Liver (tissue), 9 donors: ENCODE measurements around the gene CORO2A. TPM values are rescaled to one million over a fixed set of nuclear protein-coding genes. Genes with fewer than 3 reads are reported as not detected.

Experiments
- DNase-seq: peaks from one replicate; pipeline ENCODE4 v3.0.0-alpha.2; 2017; ENCODE audit warnings: low spot score
- H3K27ac ChIP-seq, 2 donors: one replicate each; pipeline ENCODE4 v1.7.0; 2013; ENCODE audit warnings: inconsistent platforms in 2 of 2, low read length in 2 of 2, control low read depth in 1 of 2, low read depth in 1 of 2, mild to moderate bottlenecking in 1 of 2
- H3K27me3 ChIP-seq, 4 donors: one replicate each; pipeline versions ENCODE4 v1.6.1 to v1.7.0; 2013; ENCODE audit warnings: low read length in 3 of 4, inconsistent platforms in 1 of 4, mild to moderate bottlenecking in 1 of 4, moderate library complexity in 1 of 4; ENCODE audit not compliant: control insufficient read depth in 4 of 4, insufficient read depth in 4 of 4
- H3K36me3 ChIP-seq, 4 donors: one replicate each; pipeline versions ENCODE4 v1.6.1 to v1.7.0; 2013; ENCODE audit warnings: low read length in 3 of 4, mild to moderate bottlenecking in 3 of 4, low read depth in 1 of 4, moderate library complexity in 1 of 4; ENCODE audit not compliant: control insufficient read depth in 4 of 4, insufficient read depth in 3 of 4
- H3K4me1 ChIP-seq, 4 donors: one replicate each; pipeline versions ENCODE4 v1.6.1 to v1.7.0; 2013; ENCODE audit warnings: low read length in 3 of 4, mild to moderate bottlenecking in 3 of 4, moderate library complexity in 1 of 4; ENCODE audit not compliant: control insufficient read depth in 4 of 4, insufficient read depth in 4 of 4
- H3K4me3 ChIP-seq, 3 donors: one replicate each; pipeline versions ENCODE4 v1.6.1 to v1.7.0; 2013; ENCODE audit warnings: low read length in 3 of 3, control low read depth in 1 of 3, low read depth in 1 of 3, mild to moderate bottlenecking in 1 of 3
- H3K9ac ChIP-seq, 2 donors: one replicate each; pipeline ENCODE4 v1.7.0; 2013; ENCODE audit warnings: low read length in 2 of 2, mild to moderate bottlenecking in 2 of 2, moderate library complexity in 2 of 2, control low read depth in 1 of 2, low read depth in 1 of 2
- H3K9me3 ChIP-seq, 4 donors: one replicate each; pipeline versions ENCODE4 v1.6.1 to v1.7.0; 2013; ENCODE audit warnings: low read length in 3 of 4; ENCODE audit not compliant: control insufficient read depth in 4 of 4
- ATF3 ChIP-seq: IDR thresholded peaks from 2 replicates; pipeline ENCODE4 v1.6.1; 2016; ENCODE audit warnings: antibody characterized with exemption
- EGR1 ChIP-seq, 2 donors: IDR thresholded peaks; 2 replicates each; pipeline ENCODE4 v1.6.1; 2016 to 2018; ENCODE audit warnings: antibody characterized with exemption in 2 of 2, low read depth in 2 of 2
- FOXA2 ChIP-seq: IDR thresholded peaks from 2 replicates; pipeline ENCODE4 v1.6.1; 2016; ENCODE audit warnings: antibody characterized with exemption
- HNF4A ChIP-seq, 2 donors: conservative IDR thresholded peaks; 2 replicates each; pipeline ENCODE4 v1.6.1; 2016; ENCODE audit warnings: antibody characterized with exemption in 2 of 2, mild to moderate bottlenecking in 2 of 2
- HNF4G ChIP-seq: IDR thresholded peaks from 2 replicates; pipeline ENCODE4 v1.6.1; 2016; ENCODE audit warnings: antibody characterized with exemption
- JUND ChIP-seq, 2 donors: IDR thresholded peaks; 2 replicates each; pipeline ENCODE4 v1.6.1; 2016; ENCODE audit warnings: antibody characterized with exemption in 2 of 2
- NR2F2 ChIP-seq: IDR thresholded peaks from 2 replicates; pipeline ENCODE4 v1.6.1; 2016; ENCODE audit warnings: antibody characterized with exemption
- RAD21 ChIP-seq, 2 donors: IDR thresholded peaks; 2 replicates each; pipeline ENCODE4 v1.6.1; 2016; ENCODE audit warnings: antibody characterized with exemption in 2 of 2, mild to moderate bottlenecking in 2 of 2
- REST ChIP-seq: IDR thresholded peaks from 2 replicates; pipeline ENCODE4 v1.6.1; 2016; ENCODE audit warnings: antibody characterized with exemption, mild to moderate bottlenecking
- RXRA ChIP-seq, 2 donors: IDR thresholded peaks; 2 replicates each; pipeline ENCODE4 v1.6.1; 2017 to 2018; ENCODE audit warnings: antibody characterized with exemption in 2 of 2, mild to moderate bottlenecking in 1 of 2
- SP1 ChIP-seq: IDR thresholded peaks from 2 replicates; pipeline ENCODE4 v1.6.1; 2018; ENCODE audit warnings: antibody characterized with exemption, mild to moderate bottlenecking
- TAF1 ChIP-seq: conservative IDR thresholded peaks from 2 replicates; pipeline ENCODE4 v1.6.1; 2016; ENCODE audit warnings: antibody characterized with exemption, mild to moderate bottlenecking
- WGBS: extraction: QIAGEN DNeasy Blood & Tissue Kit; methylation state at CpG from one replicate; pipeline ENCODE4 v1.1.7; 2013; 5-methylcytosine and 5-hydroxymethylcytosine counted together
- polyA plus RNA-seq, 2 donors: library from polyadenylated mRNA; stranded (reverse) in 1 of 2; unstranded in 1 of 2; fragments of 200-250 nt in 1 of 2; fragments of >200 nt in 1 of 2; fragmentation: Nextera tagmentation in 1 of 2; extraction: Ambion mirVana in 1 of 2; gene quantifications; one replicate each; pipeline versions ENCODE4 v1.2.1 to v1.2.3, GENCODE V29; 2013 to 2015
- total RNA-seq, 2 donors: library from RNA; depleted of rRNA; stranded (reverse); fragments of >200 nt; gene quantifications; one replicate each; pipeline ENCODE4 v1.2.3, GENCODE V29; 2014
- TF ChIP-seq, protein P1 (sequence below): fragments of 150-350 bp; IDR thresholded peaks from 2 replicates; pipeline ENCODE4 v1.5.1; 2017; ENCODE audit warnings: improper control_type of control experiment, low read depth, low read length; ENCODE audit not compliant: missing input control
- TF ChIP-seq, protein P2 (sequence below): IDR thresholded peaks from 2 replicates; pipeline ENCODE4 v1.6.1; 2016; ENCODE audit warnings: antibody characterized with exemption
- donor health status: healthy.
- donor health status: healthy.
- donor health status: healthy.
- donor health status: healthy.
- donor health status: healthy.

The CORO2A gene
- total and polyA plus RNA-seq, 4 donors: 1.2 to 2.8 (median 1.4) TPM

DNA sequence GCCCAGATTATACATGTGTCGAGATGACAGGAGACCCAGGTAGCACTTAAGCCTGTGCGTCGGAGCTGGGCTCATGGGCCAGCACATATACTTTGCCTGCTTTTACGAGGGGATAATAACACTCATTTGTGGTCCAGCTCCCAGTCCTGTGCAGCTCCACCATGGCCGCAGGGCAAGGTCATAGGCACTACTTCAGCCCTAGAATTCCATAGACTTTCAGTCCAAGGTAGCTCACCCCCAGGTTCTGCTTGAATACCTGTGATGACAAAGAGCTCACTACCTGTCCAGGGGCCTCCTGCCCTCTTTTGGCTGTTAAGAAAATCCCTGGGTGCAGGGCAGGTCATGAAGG lies 1.7 kb downstream of the CORO2A start:
- no peak for TF ChIP-seq REST
- TF ChIP-seq JUND (IDR thresholded peaks at IDR 0.05): no peak
- no peak for TF ChIP-seq RAD21 (IDR thresholded peaks at IDR 0.05)
- TF ChIP-seq NR2F2: no peak
- TF ChIP-seq TAF1: no peak
- no peak for TF ChIP-seq HNF4A (conservative IDR thresholded peaks at IDR 0.05)
- TF ChIP-seq, protein P1, sequence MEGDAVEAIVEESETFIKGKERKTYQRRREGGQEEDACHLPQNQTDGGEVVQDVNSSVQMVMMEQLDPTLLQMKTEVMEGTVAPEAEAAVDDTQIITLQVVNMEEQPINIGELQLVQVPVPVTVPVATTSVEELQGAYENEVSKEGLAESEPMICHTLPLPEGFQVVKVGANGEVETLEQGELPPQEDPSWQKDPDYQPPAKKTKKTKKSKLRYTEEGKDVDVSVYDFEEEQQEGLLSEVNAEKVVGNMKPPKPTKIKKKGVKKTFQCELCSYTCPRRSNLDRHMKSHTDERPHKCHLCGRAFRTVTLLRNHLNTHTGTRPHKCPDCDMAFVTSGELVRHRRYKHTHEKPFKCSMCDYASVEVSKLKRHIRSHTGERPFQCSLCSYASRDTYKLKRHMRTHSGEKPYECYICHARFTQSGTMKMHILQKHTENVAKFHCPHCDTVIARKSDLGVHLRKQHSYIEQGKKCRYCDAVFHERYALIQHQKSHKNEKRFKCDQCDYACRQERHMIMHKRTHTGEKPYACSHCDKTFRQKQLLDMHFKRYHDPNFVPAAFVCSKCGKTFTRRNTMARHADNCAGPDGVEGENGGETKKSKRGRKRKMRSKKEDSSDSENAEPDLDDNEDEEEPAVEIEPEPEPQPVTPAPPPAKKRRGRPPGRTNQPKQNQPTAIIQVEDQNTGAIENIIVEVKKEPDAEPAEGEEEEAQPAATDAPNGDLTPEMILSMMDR: no peak
- TF ChIP-seq HNF4G: no peak
- TF ChIP-seq RXRA (IDR thresholded peaks at IDR 0.05): no peak
- H3K27ac ChIP-seq: no peak overlapping the region
- no peak for DNase-seq
- peaks cover 0 to 22% (median 7%) of the 10 kb centered on the region in 4 donors for H3K4me1 ChIP-seq
- H3K9ac ChIP-seq: no peak overlapping the region
- H3K9me3 ChIP-seq: no peaks in the 10 kb centered on the region
- H3K27me3 ChIP-seq: no peaks in the 10 kb centered on the region
- no peaks in the 10 kb centered on the region for H3K36me3 ChIP-seq
- H3K4me3 ChIP-seq: no peak overlapping the region
- 91% methylated on average over 5 of the region's 5 CpGs for WGBS

GRCh38 chr9:98189412-98189811 lies 3.0 kb downstream of the CORO2A start:
- H3K27ac ChIP-seq: no peak overlapping the region
- TF ChIP-seq REST (no peak), HNF4A (conservative IDR thresholded peaks at IDR 0.05) (no peak), FOXA2 (no peak), HNF4G (no peak), ATF3 (no peak), SP1 (no peak), EGR1 (IDR thresholded peaks at IDR 0.05; ENCODE audit: low read depth in 2 of 2) (no peak), RXRA (IDR thresholded peaks at IDR 0.05) (no peak)
- TF ChIP-seq, protein P2, sequence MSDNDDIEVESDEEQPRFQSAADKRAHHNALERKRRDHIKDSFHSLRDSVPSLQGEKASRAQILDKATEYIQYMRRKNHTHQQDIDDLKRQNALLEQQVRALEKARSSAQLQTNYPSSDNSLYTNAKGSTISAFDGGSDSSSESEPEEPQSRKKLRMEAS: no peak
- no peak for DNase-seq
- peaks cover 0 to 22% (median 7%) of the 10 kb centered on the region in 4 donors for H3K4me1 ChIP-seq
- no peak overlapping the region for H3K4me3 ChIP-seq
- no peaks in the 10 kb centered on the region for H3K36me3 ChIP-seq
- H3K27me3 ChIP-seq: no peaks in the 10 kb centered on the region
- no peak overlapping the region for H3K9ac ChIP-seq
- no peaks in the 10 kb centered on the region for H3K9me3 ChIP-seq
- 89% methylated on average over 6 of the region's 6 CpGs for WGBS
